HEK293 (cell line): ENCODE data around the gene C16orf78.

Experiments used
- CTCF ChIA-PET: fragments of 350-600 bp; formaldehyde crosslinking; extraction: SDS; loops from one replicate; lab custom pipeline; 2021; ENCODE audit warnings: antibody characterized with exemption; lab: Yijun Ruan, JAX
- POLR2A ChIA-PET: fragments of 300-600 bp; formaldehyde crosslinking; extraction: SDS; loops from one replicate; lab custom pipeline; 2020; ENCODE audit warnings: antibody characterized with exemption, inconsistent platforms; lab: Yijun Ruan, JAX
- H3K27ac ChIP-seq: fragments of 200-500 bp; sonication (Bioruptor generic); 2 replicates; pipeline ENCODE4 v1.5.1; 2014; ENCODE audit warnings: low read depth, low read length, control low read depth, inconsistent platforms; ENCODE audit errors: extremely low read depth
- H3K36me3 ChIP-seq, 2 experiments: fragments of 200-500 bp in 1 of 2; sonication (Bioruptor generic) in 1 of 2; 1 replicate in 1 of 2; 2 replicates in 1 of 2; pipeline ENCODE4 v1.5.1; 2014 to 2017; ENCODE audit warnings: inconsistent platforms in 2 of 2, low read length in 2 of 2; ENCODE audit not compliant: control insufficient read depth in 2 of 2, insufficient read depth in 1 of 2
- H3K4me1 ChIP-seq: fragments of 200-500 bp; sonication (Bioruptor generic); 2 replicates; pipeline ENCODE4 v1.5.1; 2014; ENCODE audit warnings: mild to moderate bottlenecking, low read length, inconsistent platforms; ENCODE audit not compliant: control insufficient read depth, insufficient read depth
- H3K4me3 ChIP-seq: 2 replicates; pipeline ENCODE4 v1.5.1; 2011; ENCODE audit warnings: low read depth, mild to moderate bottlenecking, control low read depth, low read length, moderate library complexity
- H3K9me3 ChIP-seq: fragments of 200-500 bp; sonication (Bioruptor generic); 2 replicates; pipeline ENCODE4 v1.5.1; 2014; ENCODE audit warnings: low read depth, low read length, inconsistent platforms; ENCODE audit not compliant: control insufficient read depth, insufficient read depth
- BCL11A ChIP-seq: fragments of 450-650 bp; formaldehyde crosslinking; IDR thresholded peaks from 2 replicates; pipeline ENCODE4 v1.5.1; 2016; ENCODE audit warnings: low read depth, missing biosample characterization, missing genetic modification characterization
- GFI1B ChIP-seq: fragments of 450-650 bp; formaldehyde crosslinking; IDR thresholded peaks from 2 replicates; pipeline ENCODE4 v1.5.1; 2016; ENCODE audit warnings: missing biosample characterization, missing genetic modification characterization
- HOXA7 ChIP-seq: sonication (generic); formaldehyde crosslinking; IDR thresholded peaks from 2 replicates; pipeline ENCODE4 v1.8.1; 2022; ENCODE audit warnings: missing genetic modification reagents, borderline replicate concordance
- HOXC10 ChIP-seq: sonication (generic); formaldehyde crosslinking; IDR thresholded peaks from 2 replicates; pipeline ENCODE4 v1.8.1; 2023; ENCODE audit warnings: mild to moderate bottlenecking, missing genetic modification reagents
- KLF7 ChIP-seq: fragments of 450-650 bp; formaldehyde crosslinking; IDR thresholded peaks from 2 replicates; pipeline ENCODE4 v1.5.1; 2016; ENCODE audit warnings: missing biosample characterization, missing genetic modification characterization, borderline replicate concordance
- MEIS1 ChIP-seq: sonication (generic); formaldehyde crosslinking; IDR thresholded peaks from 2 replicates; pipeline ENCODE4 v1.8.1; 2022; ENCODE audit warnings: missing genetic modification reagents, mild to moderate bottlenecking, borderline replicate concordance
- OSR2 ChIP-seq: fragments of 450-650 bp; formaldehyde crosslinking; IDR thresholded peaks from 2 replicates; pipeline ENCODE4 v1.5.1; 2016; ENCODE audit warnings: missing biosample characterization, missing genetic modification characterization
- RBAK ChIP-seq: fragments of 450-650 bp; formaldehyde crosslinking; IDR thresholded peaks from 2 replicates; pipeline ENCODE4 v1.5.1; 2016; ENCODE audit warnings: missing biosample characterization, missing genetic modification characterization
- SETDB1 ChIP-seq: IDR thresholded peaks from one replicate; pipeline ENCODE4 v1.6.1; 2017; ENCODE audit warnings: mild to moderate bottlenecking, low read length, moderate library complexity, mixed read lengths; ENCODE audit not compliant: insufficient read length
- ZBTB1 ChIP-seq: fragments of 450-650 bp; formaldehyde crosslinking; IDR thresholded peaks from 2 replicates; pipeline ENCODE4 v1.5.1; 2016; ENCODE audit warnings: missing biosample characterization, missing genetic modification characterization
- ZFP37 ChIP-seq: fragments of 450-650 bp; formaldehyde crosslinking; IDR thresholded peaks from 2 replicates; pipeline ENCODE4 v1.5.1; 2016; ENCODE audit warnings: missing biosample characterization, missing genetic modification characterization
- ZNF132 ChIP-seq: fragments of 450-650 bp; formaldehyde crosslinking; IDR thresholded peaks from 2 replicates; pipeline ENCODE4 v1.5.1; 2017; ENCODE audit warnings: missing biosample characterization, missing genetic modification characterization, borderline replicate concordance
- ZNF155 ChIP-seq: fragments of 450-650 bp; formaldehyde crosslinking; IDR thresholded peaks from 2 replicates; pipeline ENCODE4 v1.5.1; 2016; ENCODE audit warnings: missing biosample characterization, missing genetic modification characterization
- ZNF157 ChIP-seq: fragments of 450-650 bp; formaldehyde crosslinking; IDR thresholded peaks from 2 replicates; pipeline ENCODE4 v1.5.1; 2016; ENCODE audit warnings: missing biosample characterization, missing genetic modification characterization
- ZNF174 ChIP-seq: fragments of 450-650 bp; formaldehyde crosslinking; IDR thresholded peaks from 2 replicates; pipeline ENCODE4 v1.5.0; 2017; ENCODE audit warnings: missing biosample characterization, mild to moderate bottlenecking, missing genetic modification characterization
- ZNF2 ChIP-seq: fragments of 450-650 bp; formaldehyde crosslinking; IDR thresholded peaks from 2 replicates; pipeline ENCODE4 v1.5.1; 2016; ENCODE audit warnings: missing biosample characterization, missing genetic modification characterization
- ZNF211 ChIP-seq: fragments of 450-650 bp; formaldehyde crosslinking; IDR thresholded peaks from 2 replicates; pipeline ENCODE4 v1.5.1; 2016; ENCODE audit warnings: low read depth, missing biosample characterization, missing genetic modification characterization
- ZNF214 ChIP-seq: fragments of 450-650 bp; formaldehyde crosslinking; IDR thresholded peaks from 2 replicates; pipeline ENCODE4 v1.5.1; 2017; ENCODE audit warnings: missing biosample characterization, mild to moderate bottlenecking, missing genetic modification characterization, borderline replicate concordance
- ZNF221 ChIP-seq: fragments of 450-650 bp; formaldehyde crosslinking; IDR thresholded peaks from 2 replicates; pipeline ENCODE4 v1.5.1; 2017; ENCODE audit warnings: missing biosample characterization, missing genetic modification characterization, borderline replicate concordance
- ZNF335 ChIP-seq: fragments of 450-650 bp; formaldehyde crosslinking; conservative IDR thresholded peaks from 2 replicates; pipeline ENCODE4 v1.5.1; 2016; ENCODE audit warnings: missing biosample characterization, missing genetic modification characterization
- ZNF350 ChIP-seq: fragments of 450-650 bp; formaldehyde crosslinking; IDR thresholded peaks from 2 replicates; pipeline ENCODE4 v1.5.0; 2017; ENCODE audit warnings: missing biosample characterization, mild to moderate bottlenecking, missing genetic modification characterization
- ZNF366 ChIP-seq: fragments of 450-650 bp; formaldehyde crosslinking; conservative IDR thresholded peaks from 2 replicates; pipeline ENCODE4 v1.5.1; 2016; ENCODE audit warnings: missing biosample characterization, missing genetic modification characterization
- ZNF404 ChIP-seq: fragments of 450-650 bp; formaldehyde crosslinking; IDR thresholded peaks from 2 replicates; pipeline ENCODE4 v1.5.1; 2017; ENCODE audit warnings: missing biosample characterization, missing genetic modification characterization
- ZNF433 ChIP-seq: fragments of 450-650 bp; formaldehyde crosslinking; IDR thresholded peaks from 2 replicates; pipeline ENCODE4 v1.5.1; 2016; ENCODE audit warnings: missing biosample characterization, missing genetic modification characterization, low read depth
- ZNF473 ChIP-seq: fragments of 450-650 bp; formaldehyde crosslinking; IDR thresholded peaks from 2 replicates; pipeline ENCODE4 v1.5.1; 2017; ENCODE audit warnings: missing biosample characterization, missing genetic modification characterization
- ZNF501 ChIP-seq: fragments of 450-650 bp; formaldehyde crosslinking; IDR thresholded peaks from 2 replicates; pipeline ENCODE4 v1.5.1; 2016; ENCODE audit warnings: missing biosample characterization, missing genetic modification characterization
- ZNF548 ChIP-seq: fragments of 450-650 bp; formaldehyde crosslinking; IDR thresholded peaks from 2 replicates; pipeline ENCODE4 v1.5.1; 2016; ENCODE audit warnings: missing biosample characterization, missing genetic modification characterization
- ZNF585B ChIP-seq: fragments of 450-650 bp; formaldehyde crosslinking; IDR thresholded peaks from 2 replicates; pipeline ENCODE4 v1.5.1; 2016; ENCODE audit warnings: missing biosample characterization, missing genetic modification characterization
- ZNF624 ChIP-seq: fragments of 450-650 bp; formaldehyde crosslinking; IDR thresholded peaks from 2 replicates; pipeline ENCODE4 v1.5.1; 2017; ENCODE audit warnings: missing biosample characterization, missing genetic modification characterization
- ZNF660 ChIP-seq: fragments of 450-650 bp; IDR thresholded peaks from 2 replicates; pipeline ENCODE4 v1.5.1; 2018; ENCODE audit warnings: missing biosample characterization, mild to moderate bottlenecking, missing genetic modification characterization
- ZNF76 ChIP-seq: fragments of 450-650 bp; formaldehyde crosslinking; IDR thresholded peaks from 2 replicates; pipeline ENCODE4; 2016; ENCODE audit warnings: low read depth, missing biosample characterization, missing genetic modification characterization, borderline replicate concordance
- ZNF777 ChIP-seq: fragments of 450-650 bp; formaldehyde crosslinking; IDR thresholded peaks from 2 replicates; pipeline ENCODE4 v1.5.1; 2017; ENCODE audit warnings: missing biosample characterization, missing genetic modification characterization, borderline replicate concordance
- ZXDB ChIP-seq: fragments of 450-650 bp; formaldehyde crosslinking; IDR thresholded peaks from 2 replicates; pipeline ENCODE4 v1.5.1; 2016; ENCODE audit warnings: missing biosample characterization, missing genetic modification characterization
- TF ChIP-seq, protein P1 (sequence below): fragments of 450-650 bp; formaldehyde crosslinking; IDR thresholded peaks from 2 replicates; pipeline ENCODE4 v1.5.1; 2016; ENCODE audit warnings: missing biosample characterization, missing genetic modification characterization

Gene C16orf78

DNA sequence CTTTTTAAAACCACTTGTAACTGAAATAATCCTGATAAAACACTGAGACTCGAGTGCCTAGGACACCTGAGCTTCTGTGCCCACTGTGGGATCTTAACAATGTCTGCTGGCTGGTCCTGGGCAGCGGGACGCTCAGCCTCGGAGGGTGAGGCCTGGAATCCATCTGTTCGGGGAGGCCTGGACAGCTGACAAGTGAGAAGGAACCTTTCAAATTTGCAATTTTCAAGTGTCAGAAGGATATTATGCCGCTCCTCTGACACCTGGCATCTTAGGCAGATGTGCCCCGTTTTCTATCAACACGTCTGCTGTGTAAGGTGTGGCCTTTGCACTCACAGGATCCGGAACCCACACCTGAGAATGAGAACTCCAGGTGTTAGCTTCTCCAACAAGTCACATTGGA, 33.1 kb upstream of the C16orf78 start:
- Histone ChIP-seq H3K36me3 (no peaks in the 10 kb centered on the region), H3K4me3 (no peak overlapping the region), H3K9me3 (no peaks in the 10 kb centered on the region), H3K4me1 (no peaks in the 10 kb centered on the region), H3K27ac (no peak overlapping the region)
- TF ChIP-seq, protein P1, sequence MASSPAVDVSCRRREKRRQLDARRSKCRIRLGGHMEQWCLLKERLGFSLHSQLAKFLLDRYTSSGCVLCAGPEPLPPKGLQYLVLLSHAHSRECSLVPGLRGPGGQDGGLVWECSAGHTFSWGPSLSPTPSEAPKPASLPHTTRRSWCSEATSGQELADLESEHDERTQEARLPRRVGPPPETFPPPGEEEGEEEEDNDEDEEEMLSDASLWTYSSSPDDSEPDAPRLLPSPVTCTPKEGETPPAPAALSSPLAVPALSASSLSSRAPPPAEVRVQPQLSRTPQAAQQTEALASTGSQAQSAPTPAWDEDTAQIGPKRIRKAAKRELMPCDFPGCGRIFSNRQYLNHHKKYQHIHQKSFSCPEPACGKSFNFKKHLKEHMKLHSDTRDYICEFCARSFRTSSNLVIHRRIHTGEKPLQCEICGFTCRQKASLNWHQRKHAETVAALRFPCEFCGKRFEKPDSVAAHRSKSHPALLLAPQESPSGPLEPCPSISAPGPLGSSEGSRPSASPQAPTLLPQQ (tag by site-specific recombination) = no peak
- TF ChIP-seq HOXC10 (no peak), ZNF211 (tag by site-specific recombination) (no peak), KLF7 (no peak), RBAK (tag by site-specific recombination) (no peak), ZBTB1 (tag by site-specific recombination) (no peak), ZNF585B (tag by site-specific recombination) (no peak), ZNF433 (tag by site-specific recombination) (no peak), ZNF501 (tag by site-specific recombination) (no peak), ZNF2 (tag by site-specific recombination) (no peak), ZNF155 (tag by site-specific recombination) (no peak), ZNF157 (tag by site-specific recombination) (no peak), ZNF777 (no peak), ZFP37 (tag by site-specific recombination) (no peak), BCL11A (no peak), ZNF473 (tag by site-specific recombination) (no peak)
- ChIA-PET CTCF (interaction anchor here (0.7 kb wide), 1 partner anchor 622 kb away, joined by 3 read pairs; no protein-coding TSS in a partner anchor), POLR2A (no interaction called here)

GRCh38 chr16:49341706-49342105, 31.9 kb upstream of the C16orf78 start:
- Histone ChIP-seq H3K36me3 (no peaks in the 10 kb centered on the region), H3K4me3 (no peak overlapping the region), H3K27ac (no peak overlapping the region), H3K4me1 (no peaks in the 10 kb centered on the region)
- CTCF ChIA-PET = no interaction called here
- TF ChIP-seq ZNF214 (tag by site-specific recombination) = no peak
- TF ChIP-seq ZNF221 (tag by site-specific recombination) = no peak
- TF ChIP-seq ZNF473 (tag by site-specific recombination) = no peak
- no peak for TF ChIP-seq ZNF404 (tag by site-specific recombination)
- TF ChIP-seq GFI1B (tag by site-specific recombination) = no peak
- TF ChIP-seq ZNF174 (tag by site-specific recombination) = no peak
- TF ChIP-seq ZNF624 (tag by site-specific recombination) = no peak
- TF ChIP-seq, all 188 proteins: peak for 0
- POLR2A ChIA-PET = no interaction called here
- no peaks in the 10 kb centered on the region for H3K9me3 ChIP-seq

DNA sequence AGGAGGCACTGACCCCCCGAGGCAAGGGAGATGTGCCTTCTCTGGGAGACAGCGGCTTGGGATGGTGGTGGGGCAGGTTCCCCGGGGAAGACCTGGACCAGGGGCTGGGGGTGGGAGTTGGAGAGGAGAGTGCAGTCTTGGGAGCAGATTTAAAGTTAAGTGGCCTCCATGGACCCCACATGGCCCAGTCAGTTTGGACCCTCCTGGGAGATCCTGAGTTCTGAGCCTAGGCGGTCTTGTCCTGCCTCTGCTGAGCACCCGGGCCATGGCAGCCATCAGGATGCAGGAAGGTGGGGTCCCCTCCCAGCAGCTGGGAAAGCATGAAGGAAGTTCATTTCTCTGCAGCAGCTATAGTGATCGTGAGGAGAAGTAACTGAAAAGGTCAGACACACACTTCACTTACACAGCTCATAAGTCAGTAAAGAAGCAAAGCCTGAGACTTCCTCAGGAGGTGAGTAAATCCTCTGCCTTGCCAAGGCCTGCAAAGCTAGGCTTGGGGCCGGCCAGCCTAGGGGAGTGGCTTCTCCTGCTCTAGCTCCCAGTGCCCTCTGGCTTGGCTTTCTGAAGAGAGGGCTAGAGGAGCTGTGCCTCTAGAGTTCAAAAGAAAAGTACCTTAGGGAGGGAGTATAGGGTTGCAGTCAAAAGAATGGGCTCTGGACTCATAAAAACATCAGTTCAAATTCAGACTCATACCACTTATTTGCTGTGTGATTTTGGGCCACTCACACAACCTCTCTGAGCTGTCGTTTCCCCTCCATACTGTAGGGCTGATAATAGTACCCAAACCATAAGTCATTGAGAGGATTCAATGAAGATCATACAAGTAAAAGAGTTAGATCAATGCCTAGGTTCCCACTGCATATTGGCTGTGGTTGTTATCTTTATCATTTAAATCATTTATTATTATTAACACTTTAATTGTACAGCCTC, 31.0 kb upstream of the C16orf78 start:
- ChIA-PET POLR2A (no interaction called here), CTCF (interaction anchor here (0.6 kb wide), 1 partner anchor 712 kb away, joined by 3 read pairs; no protein-coding TSS in a partner anchor)
- TF ChIP-seq ZNF335 (tag by site-specific recombination) (no peak), ZNF501 (tag by site-specific recombination) (no peak), ZNF366 (tag by site-specific recombination) (no peak), ZXDB (tag by site-specific recombination) (no peak), SETDB1 (no peak), KLF7 (no peak), HOXA7 (CRISPR knock-in tag) (no peak), ZNF76 (tag by site-specific recombination) (no peak), OSR2 (tag by site-specific recombination) (no peak), ZNF548 (tag by site-specific recombination) (no peak), RBAK (tag by site-specific recombination) (no peak), ZNF350 (tag by site-specific recombination) (no peak), ZNF132 (tag by site-specific recombination) (no peak), ZNF211 (tag by site-specific recombination) (no peak), MEIS1 (CRISPR knock-in tag) (no peak), ZNF660 (no peak)
- Histone ChIP-seq H3K4me1 (no peaks in the 10 kb centered on the region), H3K36me3 (no peaks in the 10 kb centered on the region), H3K27ac (no peak overlapping the region), H3K4me3 (no peak overlapping the region), H3K9me3 (no peaks in the 10 kb centered on the region)
